Loucy (cell line): ENCODE results near the gene PGBD1.
"Not testable (repeated sequence)": the region's sequence is repeated elsewhere in the genome, so short reads cannot be mapped to it uniquely, and the experiment has no call there.

Experiments used
- EZH2phosphoT487 ChIP-seq: fragments of 200-600 bp; IDR thresholded peaks from 2 replicates; pipeline ENCODE4 v1.6.1; 2018; ENCODE audit warnings: antibody characterized with exemption, mild to moderate bottlenecking, moderate library complexity, borderline replicate concordance
- TF ChIP-seq, protein P1 (sequence below): fragments of 200-600 bp; sonication (generic); conservative IDR thresholded peaks from 2 replicates; pipeline ENCODE4 v1.5.1; 2014; ENCODE audit warnings: mild to moderate bottlenecking, antibody characterized with exemption, low read length

DNA sequence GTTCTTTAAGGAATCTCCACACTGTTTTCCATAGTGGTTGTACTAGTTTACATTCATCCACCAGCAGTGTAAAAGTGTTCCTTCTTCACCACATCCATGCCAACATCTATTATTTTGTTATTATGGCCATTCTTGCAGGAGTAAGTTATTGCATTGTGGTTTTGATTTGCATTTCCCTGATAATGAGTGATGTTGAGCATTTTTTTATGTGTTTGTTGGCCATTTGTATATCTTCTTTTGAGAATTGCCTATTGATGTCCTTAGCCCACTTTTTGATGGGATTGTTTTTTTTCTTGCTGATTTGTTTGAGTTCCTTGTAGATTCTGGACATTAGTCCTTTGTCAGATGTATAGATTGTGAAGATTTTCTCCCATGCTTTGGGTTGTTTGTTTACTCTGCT is 25.0 kb downstream of the PGBD1 start:
- not testable (repeated sequence) for TF ChIP-seq EZH2phosphoT487
- TF ChIP-seq, protein P1, sequence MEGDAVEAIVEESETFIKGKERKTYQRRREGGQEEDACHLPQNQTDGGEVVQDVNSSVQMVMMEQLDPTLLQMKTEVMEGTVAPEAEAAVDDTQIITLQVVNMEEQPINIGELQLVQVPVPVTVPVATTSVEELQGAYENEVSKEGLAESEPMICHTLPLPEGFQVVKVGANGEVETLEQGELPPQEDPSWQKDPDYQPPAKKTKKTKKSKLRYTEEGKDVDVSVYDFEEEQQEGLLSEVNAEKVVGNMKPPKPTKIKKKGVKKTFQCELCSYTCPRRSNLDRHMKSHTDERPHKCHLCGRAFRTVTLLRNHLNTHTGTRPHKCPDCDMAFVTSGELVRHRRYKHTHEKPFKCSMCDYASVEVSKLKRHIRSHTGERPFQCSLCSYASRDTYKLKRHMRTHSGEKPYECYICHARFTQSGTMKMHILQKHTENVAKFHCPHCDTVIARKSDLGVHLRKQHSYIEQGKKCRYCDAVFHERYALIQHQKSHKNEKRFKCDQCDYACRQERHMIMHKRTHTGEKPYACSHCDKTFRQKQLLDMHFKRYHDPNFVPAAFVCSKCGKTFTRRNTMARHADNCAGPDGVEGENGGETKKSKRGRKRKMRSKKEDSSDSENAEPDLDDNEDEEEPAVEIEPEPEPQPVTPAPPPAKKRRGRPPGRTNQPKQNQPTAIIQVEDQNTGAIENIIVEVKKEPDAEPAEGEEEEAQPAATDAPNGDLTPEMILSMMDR = not testable (repeated sequence)
